A204.1 (cell line): ENCODE data around the gene VWA3A.
"Not testable (repeated sequence)": the region's sequence is repeated elsewhere in the genome, so short reads cannot be mapped to it uniquely, and the experiment has no call there.

Experiments
- FAIRE-seq: peaks from 2 replicates; lab custom pipeline; 2012; peaks lifted over from hg19 to GRCh38; lab: Jason Lieb, UNC

Gene VWA3A

GRCh38 chr16:22091721-22092120, 620 bp upstream of the VWA3A start:
- no peak for FAIRE-seq

GRCh38 chr16:22093331-22093730, 990 bp downstream of the VWA3A start:
- FAIRE-seq, result no peak

DNA sequence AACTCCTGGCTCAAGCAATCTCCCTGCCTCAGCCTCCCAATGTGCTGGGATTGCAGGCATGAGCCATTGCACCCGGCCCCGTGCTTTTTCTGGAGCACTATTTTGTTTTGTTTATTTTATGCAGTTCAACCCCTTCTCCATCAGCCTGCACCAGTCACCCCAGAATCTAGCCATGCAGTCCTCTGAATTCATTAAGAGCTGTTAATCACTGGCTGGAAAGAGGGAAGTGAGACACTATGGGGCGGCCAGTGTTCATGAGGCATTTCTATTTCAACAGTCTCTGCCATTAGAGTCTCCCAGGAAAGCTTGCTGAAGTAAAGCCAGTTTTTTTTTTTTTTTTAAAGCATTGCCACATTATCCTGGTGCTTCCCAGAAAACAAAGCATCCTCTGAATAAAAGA, 1.7 kb downstream of the VWA3A start:
- no peak for FAIRE-seq

GRCh38 chr16:22098405-22099255, 6.3 kb downstream of the VWA3A start:
- FAIRE-seq, result no peak

DNA sequence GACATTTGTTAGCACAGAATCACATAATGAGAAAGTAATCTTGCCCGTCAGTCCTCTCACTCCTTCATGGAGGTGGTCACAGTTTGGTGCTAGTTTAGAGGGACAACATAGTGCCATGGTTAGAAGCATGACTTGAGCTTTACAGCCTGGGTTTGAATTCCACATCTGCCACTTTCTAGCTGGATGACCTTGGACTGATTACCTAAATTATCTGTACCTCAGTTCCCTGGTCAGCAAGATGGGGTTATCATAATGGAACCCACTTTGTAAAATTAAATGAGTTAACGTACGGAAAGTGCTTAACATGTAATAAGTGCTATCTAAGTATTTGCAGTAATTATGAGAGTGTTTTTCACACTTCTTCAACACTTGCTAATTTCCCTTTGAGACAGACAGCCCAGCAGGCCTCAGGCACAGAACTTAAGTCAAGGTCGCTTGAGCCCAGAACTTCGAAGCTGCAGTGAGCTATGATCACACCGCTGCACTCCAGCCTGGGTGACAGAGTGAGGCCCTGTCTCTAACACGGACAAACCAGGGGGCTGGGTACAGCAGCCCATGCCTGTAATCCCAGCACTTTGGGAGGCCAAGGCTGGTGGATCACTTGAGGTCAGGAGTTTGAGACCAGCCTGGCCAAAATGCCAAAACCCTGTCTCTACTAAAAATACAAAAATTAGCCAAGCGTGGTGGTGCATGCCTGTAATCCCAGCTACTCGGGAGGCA, 7.1 kb downstream of the VWA3A start:
- FAIRE-seq, result no peak

- FAIRE-seq, result no peak
These were observed 11.1 kb downstream of the VWA3A start for GRCh38 chr16:22103441-22103840.

GRCh38 chr16:22109258-22109898, 17.0 kb downstream of the VWA3A start:
- FAIRE-seq, result no peak

DNA sequence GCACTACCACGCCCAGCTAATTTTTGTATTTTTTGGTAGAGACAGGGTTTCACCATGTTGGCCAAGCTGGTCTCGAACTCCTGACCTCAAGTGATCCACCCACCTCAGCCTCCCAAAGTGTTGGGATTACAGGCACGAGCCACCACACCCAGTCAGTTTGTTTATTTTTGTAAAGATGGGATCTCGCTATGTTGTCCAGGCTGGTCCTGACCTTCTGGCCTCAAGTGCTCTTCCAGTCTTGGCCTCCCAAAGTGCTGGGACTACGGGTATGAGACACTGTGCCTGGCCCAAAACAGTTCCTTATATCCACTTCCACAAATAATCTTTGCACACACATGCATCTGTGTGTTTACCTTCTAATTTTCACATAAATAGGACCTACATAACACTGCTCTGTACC, 19.3 kb downstream of the VWA3A start:
- not testable (repeated sequence) for FAIRE-seq

- no peak for FAIRE-seq
These were observed 23.9 kb downstream of the VWA3A start for GRCh38 chr16:22116095-22116700.

DNA sequence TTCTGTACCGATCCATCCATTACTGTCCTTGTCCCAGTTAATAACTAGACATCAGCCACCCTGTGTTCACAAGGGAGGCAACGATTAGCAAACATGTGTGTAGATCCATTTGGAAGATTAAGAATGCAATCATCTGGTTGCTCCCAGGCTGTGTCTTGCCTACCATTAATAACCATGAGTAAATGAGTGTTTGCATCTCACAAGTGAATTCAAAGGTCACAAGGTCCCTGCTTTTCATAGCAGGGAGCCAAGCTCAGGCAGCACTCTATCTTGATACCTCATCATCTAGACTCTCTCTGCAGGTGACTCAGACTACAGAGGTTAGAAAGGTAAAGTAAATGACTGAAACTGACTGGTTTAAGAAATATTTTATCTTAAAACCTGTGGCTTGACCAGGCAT, 25.3 kb downstream of the VWA3A start:
- FAIRE-seq, result no peak

DNA sequence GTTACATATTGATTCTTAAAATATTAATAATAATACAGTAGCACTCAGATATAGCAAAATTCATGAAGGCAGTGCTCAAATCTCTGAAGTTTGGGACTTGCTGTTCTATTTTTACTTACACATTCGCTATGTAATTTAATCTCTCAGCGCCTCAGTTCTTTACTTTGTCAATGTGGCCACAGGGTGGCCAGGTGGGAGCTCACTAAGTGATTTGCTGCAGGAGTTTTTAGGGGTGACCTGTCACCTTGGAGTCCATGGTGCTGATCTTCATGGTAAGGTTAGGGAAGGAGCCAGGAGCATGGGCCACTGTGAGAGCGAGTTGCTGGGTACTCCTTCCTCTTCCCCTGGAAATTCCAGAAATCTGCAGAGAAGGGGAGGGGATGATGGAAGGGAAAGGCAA, 28.1 kb downstream of the VWA3A start:
- FAIRE-seq, result no peak

DNA sequence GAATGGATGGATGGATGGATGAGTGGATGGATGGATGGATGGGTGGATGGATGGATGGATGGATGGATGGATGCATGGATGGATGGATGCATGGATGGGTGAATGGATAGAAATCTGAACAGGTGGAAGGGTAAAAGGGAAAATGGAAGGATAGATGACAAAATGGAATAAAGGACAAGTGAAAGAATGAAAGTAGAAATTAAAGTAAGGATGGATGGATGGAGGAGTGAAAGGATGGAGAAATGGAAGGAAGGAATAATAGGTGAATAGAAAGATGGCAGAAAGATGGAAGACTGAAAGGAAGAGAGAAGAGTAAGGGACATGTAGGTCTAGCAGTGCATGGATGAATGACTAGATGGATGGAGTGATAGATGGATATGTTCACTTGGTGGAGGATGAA, 29.9 kb downstream of the VWA3A start:
- FAIRE-seq, result no peak

DNA sequence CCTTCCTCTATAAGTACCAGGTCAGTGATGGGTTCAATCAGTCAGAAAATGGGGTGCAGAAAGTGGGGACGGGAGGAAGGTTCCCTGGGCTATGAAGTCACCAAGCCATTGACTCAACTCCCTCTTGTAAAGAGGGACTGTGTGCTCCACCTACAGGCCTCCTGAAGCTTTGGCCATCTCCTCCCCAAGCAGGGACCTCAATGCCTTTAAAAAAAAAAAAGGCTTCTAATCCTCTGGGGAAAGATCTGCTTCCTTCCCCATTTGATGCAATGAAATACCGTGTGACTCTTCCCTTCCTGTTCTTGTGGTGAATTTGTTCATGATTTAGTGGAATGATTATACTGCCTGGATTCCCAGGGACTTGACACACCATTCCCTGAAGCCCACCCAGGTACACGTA, 30.8 kb downstream of the VWA3A start:
- FAIRE-seq, result no peak

- FAIRE-seq, result no peak
These were observed 31.6 kb downstream of the VWA3A start for GRCh38 chr16:22123759-22124490.

DNA sequence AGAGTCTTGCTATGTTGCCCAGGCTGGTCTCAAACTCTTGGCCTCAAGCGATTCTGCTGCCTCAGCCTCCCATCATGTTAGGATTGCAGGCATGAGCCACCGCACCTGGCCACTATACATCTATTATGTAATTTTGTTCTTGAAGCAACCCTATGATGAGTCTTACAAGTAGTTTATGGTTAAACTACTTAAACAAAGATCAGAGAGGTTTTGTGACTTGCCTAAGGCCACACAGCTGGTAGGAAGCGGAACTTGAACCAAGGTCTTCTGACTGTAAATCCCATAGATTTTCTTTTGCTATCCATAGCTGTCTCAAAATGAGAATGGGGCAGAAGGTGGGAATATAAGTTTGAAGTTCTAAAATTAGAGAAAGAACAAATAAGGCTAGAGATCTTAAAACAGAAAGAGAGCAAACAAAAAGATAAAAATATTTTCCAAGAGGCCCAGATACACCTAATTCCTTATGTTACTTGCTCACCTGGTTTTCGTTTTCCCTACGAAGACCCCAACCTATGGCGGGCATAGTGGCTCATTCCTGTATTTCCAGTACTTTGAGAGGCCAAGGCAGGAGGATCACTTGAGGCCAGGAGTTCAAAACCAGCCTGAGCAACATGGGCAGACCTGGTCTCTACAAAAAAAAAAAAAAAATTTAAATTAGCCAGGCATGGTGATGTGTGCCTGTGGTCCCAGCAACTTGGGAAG, 32.4 kb downstream of the VWA3A start:
- FAIRE-seq, result no peak

GRCh38 chr16:22126037-22126558, 33.8 kb downstream of the VWA3A start:
- FAIRE-seq, result no peak

DNA sequence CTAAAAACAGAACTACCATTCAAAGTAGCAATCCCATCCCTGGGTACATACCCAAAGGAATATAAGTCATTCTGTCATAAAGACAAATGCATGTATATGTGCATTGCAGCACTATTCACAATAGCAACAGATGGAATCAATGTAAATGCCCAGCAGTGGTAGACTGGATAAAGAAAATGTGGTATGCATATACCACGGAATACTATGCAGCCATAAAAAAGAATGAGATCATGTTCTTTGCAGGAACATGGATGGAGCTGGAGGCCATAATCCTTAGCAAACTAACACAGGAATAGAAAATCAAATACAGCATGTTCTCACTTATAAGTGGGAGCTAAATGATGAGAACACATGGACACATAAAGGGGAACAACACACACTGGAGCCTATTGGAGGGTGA, 36.2 kb downstream of the VWA3A start:
- not testable (repeated sequence) for FAIRE-seq

GRCh38 chr16:22130528-22130927, 38.2 kb downstream of the VWA3A start:
- FAIRE-seq, result no peak

GRCh38 chr16:22132801-22133200, 40.5 kb downstream of the VWA3A start:
- FAIRE-seq, result no peak

- FAIRE-seq, result no peak
These were observed 46.1 kb downstream of the VWA3A start for GRCh38 chr16:22138482-22138881.

DNA sequence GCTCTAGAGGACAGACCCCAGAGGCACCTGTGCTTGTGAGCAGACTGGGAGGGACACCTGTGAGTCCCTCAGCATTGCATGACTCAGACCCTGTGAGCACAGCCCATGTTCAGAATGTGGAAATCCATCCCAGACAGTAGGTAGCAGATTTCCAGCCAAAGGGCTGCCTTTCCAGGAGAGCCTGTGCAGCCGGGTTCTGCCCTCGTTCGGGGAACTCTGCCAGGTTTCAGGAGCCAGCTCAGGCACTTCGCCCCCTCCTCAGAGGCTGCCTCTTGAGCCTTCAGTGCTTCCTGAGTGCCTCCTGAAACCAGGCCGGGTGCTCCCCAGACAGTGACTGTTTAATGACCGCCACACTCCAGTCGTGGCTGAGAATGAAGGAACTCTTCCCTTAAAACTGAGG, 46.7 kb downstream of the VWA3A start:
- FAIRE-seq, result no peak
